ENCODE data around the gene C19orf25. TPM values are rescaled to one million over a fixed set of nuclear protein-coding genes. Genes with fewer than 3 reads are reported as not detected.
"Not testable (repeated sequence)": the region's sequence is repeated elsewhere in the genome, so short reads cannot be mapped to it uniquely, and the experiment has no call there.

Gene C19orf25
- total RNA-seq, 2 donors from 2014 or later, result 54.0 to 93.0 TPM

DNA sequence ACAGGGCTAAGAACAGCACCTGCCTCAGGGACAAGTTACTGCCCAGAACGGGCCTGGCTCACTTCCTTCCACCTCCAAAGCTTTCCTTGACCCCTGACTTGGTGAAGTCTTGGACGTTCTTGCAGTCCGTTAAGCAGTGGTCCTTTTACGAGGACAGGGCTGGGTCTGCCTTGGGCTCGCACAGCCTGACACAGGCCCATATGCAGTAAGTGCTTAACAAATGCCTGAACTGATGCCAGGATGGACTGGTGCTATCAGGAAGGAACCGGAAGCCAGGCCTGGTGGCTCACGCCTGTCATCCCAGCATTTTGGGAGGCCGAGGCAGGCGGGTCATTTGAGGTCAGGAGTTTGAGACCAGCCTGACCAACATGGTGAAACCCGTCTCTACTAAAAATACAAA is 43.0 kb upstream of the C19orf25 start:
- H3K9me3 ChIP-seq, result no peaks in the 10 kb centered on the region
- TF ChIP-seq, protein P1, sequence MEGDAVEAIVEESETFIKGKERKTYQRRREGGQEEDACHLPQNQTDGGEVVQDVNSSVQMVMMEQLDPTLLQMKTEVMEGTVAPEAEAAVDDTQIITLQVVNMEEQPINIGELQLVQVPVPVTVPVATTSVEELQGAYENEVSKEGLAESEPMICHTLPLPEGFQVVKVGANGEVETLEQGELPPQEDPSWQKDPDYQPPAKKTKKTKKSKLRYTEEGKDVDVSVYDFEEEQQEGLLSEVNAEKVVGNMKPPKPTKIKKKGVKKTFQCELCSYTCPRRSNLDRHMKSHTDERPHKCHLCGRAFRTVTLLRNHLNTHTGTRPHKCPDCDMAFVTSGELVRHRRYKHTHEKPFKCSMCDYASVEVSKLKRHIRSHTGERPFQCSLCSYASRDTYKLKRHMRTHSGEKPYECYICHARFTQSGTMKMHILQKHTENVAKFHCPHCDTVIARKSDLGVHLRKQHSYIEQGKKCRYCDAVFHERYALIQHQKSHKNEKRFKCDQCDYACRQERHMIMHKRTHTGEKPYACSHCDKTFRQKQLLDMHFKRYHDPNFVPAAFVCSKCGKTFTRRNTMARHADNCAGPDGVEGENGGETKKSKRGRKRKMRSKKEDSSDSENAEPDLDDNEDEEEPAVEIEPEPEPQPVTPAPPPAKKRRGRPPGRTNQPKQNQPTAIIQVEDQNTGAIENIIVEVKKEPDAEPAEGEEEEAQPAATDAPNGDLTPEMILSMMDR (IDR thresholded peaks at IDR 0.05), result no peak
- no peak for TF ChIP-seq POLR2A (IDR thresholded peaks at IDR 0.05)
- TF ChIP-seq POLR2AphosphoS5 (IDR thresholded peaks at IDR 0.05), result no peak
- H3K4me3 ChIP-seq, result no peak overlapping the region
- no peak for DNase-seq (ENCODE audit: low spot score)
- H3K4me1 ChIP-seq (replicated peaks), result no peaks in the 10 kb centered on the region
- intact Hi-C loops (cut with DNase I), result no loop called here
- H3K27ac ChIP-seq, result no peak overlapping the region
- WGBS, result 66% methylated on average over 10 of the region's 10 CpGs
- peaks cover 3% of the 10 kb centered on the region for H3K27me3 ChIP-seq (replicated peaks; ENCODE audit: insufficient read depth)
- H3K36me3 ChIP-seq, result no peaks in the 10 kb centered on the region

- no peak for DNase-seq (ENCODE audit: low spot score)
- Histone ChIP-seq H3K36me3 (no peaks in the 10 kb centered on the region), H3K4me1 (replicated peaks) (no peaks in the 10 kb centered on the region), H3K27ac (no peak overlapping the region), H3K9me3 (no peaks in the 10 kb centered on the region), H3K4me3 (no peak overlapping the region), H3K27me3 (replicated peaks; ENCODE audit: insufficient read depth) (peaks cover 3% of the 10 kb centered on the region)
- intact Hi-C loops (cut with DNase I), result no loop called here
- TF ChIP-seq, protein P1 (IDR thresholded peaks at IDR 0.05), result no peak
- TF ChIP-seq POLR2A (IDR thresholded peaks at IDR 0.05) (no peak), POLR2AphosphoS5 (IDR thresholded peaks at IDR 0.05) (no peak)
- 52% methylated on average over 14 of the region's 14 CpGs for WGBS
Observed at GRCh38 chr19:1521636-1522035, 42.6 kb upstream of the C19orf25 start.

DNA sequence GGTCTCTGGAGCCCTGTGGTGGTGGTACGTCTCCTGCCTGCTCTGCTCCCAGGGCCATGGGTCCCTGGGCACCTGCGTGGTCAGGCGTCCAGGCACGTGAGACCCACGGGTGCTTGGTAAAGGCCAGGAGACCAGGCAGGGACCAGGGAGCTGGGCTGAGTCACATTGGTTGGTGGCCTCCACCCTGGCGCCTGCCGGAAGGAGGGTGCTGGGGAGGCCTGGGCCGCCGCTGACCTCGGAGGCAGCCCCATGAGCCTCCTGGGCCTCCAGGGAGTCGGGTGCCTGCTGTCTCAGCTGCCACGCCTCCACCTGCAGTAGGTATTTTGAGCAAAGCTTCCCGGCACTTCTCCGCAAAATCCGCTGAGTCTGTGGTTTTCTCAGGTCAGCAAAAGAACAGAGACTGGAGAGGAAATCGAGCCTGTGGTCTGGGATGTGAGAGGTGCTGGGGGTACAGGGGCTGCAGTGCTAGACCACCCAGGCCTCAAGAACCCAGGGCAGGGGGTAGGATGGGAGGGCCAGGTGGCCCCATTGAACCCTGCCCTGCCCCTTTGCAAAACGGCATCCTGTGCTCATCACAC is 41.3 kb upstream of the C19orf25 start:
- Histone ChIP-seq H3K27ac (no peak overlapping the region), H3K4me3 (no peak overlapping the region), H3K4me1 (replicated peaks) (no peaks in the 10 kb centered on the region), H3K9me3 (no peaks in the 10 kb centered on the region), H3K27me3 (replicated peaks; ENCODE audit: insufficient read depth) (no peaks in the 10 kb centered on the region), H3K36me3 (no peaks in the 10 kb centered on the region)
- intact Hi-C loops (cut with DNase I), result no loop called here
- no peak for TF ChIP-seq POLR2AphosphoS5 (IDR thresholded peaks at IDR 0.05)
- TF ChIP-seq, protein P1 (IDR thresholded peaks at IDR 0.05), result no peak
- TF ChIP-seq POLR2A (IDR thresholded peaks at IDR 0.05), result no peak
- DNase-seq (ENCODE audit: low spot score), result no peak
- 86% methylated on average over 12 of the region's 17 CpGs for WGBS

- WGBS, result 93% methylated on average over 8 of the region's 8 CpGs
- H3K27ac ChIP-seq; intact Hi-C loops (cut with DNase I); H3K4me3 ChIP-seq; H3K36me3 ChIP-seq; H3K27me3 ChIP-seq (replicated peaks; ENCODE audit: insufficient read depth); DNase-seq (ENCODE audit: low spot score); H3K9me3 ChIP-seq; H3K4me1 ChIP-seq (replicated peaks): not testable (repeated sequence)
Observed at GRCh38 chr19:1519802-1520201, 40.8 kb upstream of the C19orf25 start.

DNA sequence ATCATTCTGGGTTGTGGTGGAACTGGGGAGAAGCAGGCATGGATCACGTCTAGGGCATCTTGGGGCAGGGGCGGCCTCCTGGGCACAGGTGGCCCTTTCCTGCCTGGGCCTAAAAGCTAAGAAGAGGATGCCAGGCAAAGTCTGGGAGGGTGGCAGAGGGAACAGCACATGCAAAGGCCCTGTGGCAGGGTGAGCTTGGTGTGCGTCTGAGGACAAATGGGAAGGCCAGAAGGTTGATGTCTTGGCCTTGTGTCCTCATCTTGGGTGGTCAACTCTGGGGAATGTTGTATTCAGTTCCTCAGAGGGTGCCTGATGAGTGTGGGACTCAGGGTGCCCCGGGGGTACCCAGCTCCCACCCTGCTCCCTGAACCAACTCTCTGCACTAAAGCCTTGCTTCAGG is 39.5 kb upstream of the C19orf25 start:
- Histone ChIP-seq H3K27ac (no peak overlapping the region), H3K27me3 (replicated peaks; ENCODE audit: insufficient read depth) (no peaks in the 10 kb centered on the region), H3K9me3 (no peaks in the 10 kb centered on the region), H3K4me3 (no peak overlapping the region), H3K36me3 (no peaks in the 10 kb centered on the region), H3K4me1 (replicated peaks) (no peaks in the 10 kb centered on the region)
- intact Hi-C loops (cut with DNase I), result no loop called here
- TF ChIP-seq POLR2AphosphoS5 (IDR thresholded peaks at IDR 0.05) (no peak), POLR2A (IDR thresholded peaks at IDR 0.05) (no peak)
- DNase-seq (ENCODE audit: low spot score), result no peak
- 87% methylated on average over 4 of the region's 4 CpGs for WGBS

DNA sequence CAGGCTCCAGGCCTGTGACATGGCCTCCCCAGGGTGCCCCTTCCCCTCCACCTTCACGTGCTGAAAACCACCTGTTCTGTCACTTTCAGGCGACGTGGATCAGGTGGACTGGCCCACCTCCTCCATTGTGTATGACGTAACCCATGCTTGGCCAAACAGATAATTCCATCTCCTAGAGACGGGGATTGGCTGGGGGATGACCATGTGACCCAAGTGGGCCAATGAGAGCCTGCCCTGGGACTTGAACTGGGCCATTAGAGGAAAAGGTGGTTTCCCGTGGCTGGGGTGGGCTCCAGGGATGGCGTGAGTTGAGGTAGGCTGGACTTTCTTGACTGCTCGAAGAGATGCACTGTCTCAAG is 37.4 kb upstream of the C19orf25 start:
- H3K4me1 ChIP-seq (replicated peaks), result no peaks in the 10 kb centered on the region
- 62% methylated on average over 8 of the region's 8 CpGs for WGBS
- no peak overlapping the region for H3K27ac ChIP-seq
- peaks cover 3% of the 10 kb centered on the region for H3K27me3 ChIP-seq (replicated peaks; ENCODE audit: insufficient read depth)
- H3K9me3 ChIP-seq, result no peaks in the 10 kb centered on the region
- TF ChIP-seq, protein P1 (IDR thresholded peaks at IDR 0.05), result no peak
- no peak for TF ChIP-seq POLR2A (IDR thresholded peaks at IDR 0.05)
- intact Hi-C loops (cut with DNase I), result no loop called here
- DNase-seq (ENCODE audit: low spot score), result no peak
- no peaks in the 10 kb centered on the region for H3K36me3 ChIP-seq
- no peak overlapping the region for H3K4me3 ChIP-seq

Data from prostate gland (tissue), 2 donors.